ENCODE results near the gene CHMP2A. TPM values are rescaled to one million over a fixed set of nuclear protein-coding genes. Genes with fewer than 3 reads are reported as not detected.

The CHMP2A gene
- total RNA-seq, 1 experiment from 2014 or later = 109 TPM

Small RNAs within 50 kb of the gene (microRNA-seq; reads per million reads assigned to microRNA genes)
- 9.8 reads per million, percentile 26 among the genes with 10 or more reads in this experiment for gene MIR6807 (ENCODE audit: borderline number of aligned reads)

Other genes starting within 250 kb of the CHMP2A start
- gene ERVK3-1, start 249.7 kb downstream of the CHMP2A start, total RNA-seq (2021) = 23.1 to 26.0 TPM (median 24.0 TPM) in 3 replicates
- gene ZSCAN22, start 228.1 kb downstream of the CHMP2A start, total RNA-seq (2021) = 3.2 TPM in 3 replicates
- 22.6 to 24.3 TPM (median 23.4 TPM) in 3 replicates for gene A1BG, start 201.6 kb downstream of the CHMP2A start, total RNA-seq (2021)
- 1.7 to 2.1 TPM (median 2.0 TPM) in 3 replicates for gene ZNF497, start 192.4 kb downstream of the CHMP2A start, total RNA-seq (2021)
- gene ZNF837, start 174.1 kb downstream of the CHMP2A start, total RNA-seq (2021) = 3.4 to 4.9 TPM (median 4.6 TPM) in 3 replicates
- gene RPS5, start 167.8 kb downstream of the CHMP2A start, total RNA-seq (2021) = 1,498 to 1,502 TPM (median 1,501 TPM) in 3 replicates
- gene RNF225, start 159.4 kb downstream of the CHMP2A start, total RNA-seq (2021) = 1.1 to 1.8 TPM (median 1.5 TPM) in 3 replicates
- gene ZNF584, start 146.5 kb downstream of the CHMP2A start, total RNA-seq (2021) = 6.6 to 6.8 TPM (median 6.8 TPM) in 3 replicates
- 2.3 to 2.7 TPM (median 2.6 TPM) in 3 replicates for gene ZNF132, start 115.0 kb downstream of the CHMP2A start, total RNA-seq (2021)
- gene ZNF324B, start 103.5 kb downstream of the CHMP2A start, total RNA-seq (2021) = 3.3 to 4.0 TPM (median 3.4 TPM) in 3 replicates
- 5.1 to 5.9 TPM (median 5.7 TPM) in 3 replicates for gene ZNF324, start 88.0 kb downstream of the CHMP2A start, total RNA-seq (2021)
- 5.0 to 6.5 TPM (median 6.0 TPM) in 3 replicates for gene ZNF446, start 78.8 kb downstream of the CHMP2A start, total RNA-seq (2021)
- gene SLC27A5, start 43.1 kb downstream of the CHMP2A start, total RNA-seq (2021) = 18.8 to 22.0 TPM (median 21.9 TPM) in 3 replicates
- gene ZBTB45, start 35.3 kb downstream of the CHMP2A start, total RNA-seq (2021) = 17.0 to 19.7 TPM (median 18.0 TPM) in 3 replicates
- gene TRIM28, start 11.0 kb downstream of the CHMP2A start, total RNA-seq (2021) = 1,095 to 1,221 TPM (median 1,108 TPM) in 3 replicates
- 93.7 to 105 TPM (median 97.1 TPM) in 3 replicates for gene UBE2M, start 3.5 kb upstream of the CHMP2A start, total RNA-seq (2021)
- 22.2 to 26.2 TPM (median 23.9 TPM) in 3 replicates for gene MZF1, start 18.2 kb upstream of the CHMP2A start, total RNA-seq (2021)